Hematopoietic multipotent progenitor cell treated with erythropoietin and hydrocortisone succinate and interleukin-3 and kit ligand, for 15 days (in vitro differentiated cells): ENCODE data around the gene MYB.

Experiments used
- DNase-seq: peaks from one replicate; pipeline ENCODE4 v3.0.0-alpha.2; 2015; ENCODE audit warnings: low spot score

The MYB gene

DNA sequence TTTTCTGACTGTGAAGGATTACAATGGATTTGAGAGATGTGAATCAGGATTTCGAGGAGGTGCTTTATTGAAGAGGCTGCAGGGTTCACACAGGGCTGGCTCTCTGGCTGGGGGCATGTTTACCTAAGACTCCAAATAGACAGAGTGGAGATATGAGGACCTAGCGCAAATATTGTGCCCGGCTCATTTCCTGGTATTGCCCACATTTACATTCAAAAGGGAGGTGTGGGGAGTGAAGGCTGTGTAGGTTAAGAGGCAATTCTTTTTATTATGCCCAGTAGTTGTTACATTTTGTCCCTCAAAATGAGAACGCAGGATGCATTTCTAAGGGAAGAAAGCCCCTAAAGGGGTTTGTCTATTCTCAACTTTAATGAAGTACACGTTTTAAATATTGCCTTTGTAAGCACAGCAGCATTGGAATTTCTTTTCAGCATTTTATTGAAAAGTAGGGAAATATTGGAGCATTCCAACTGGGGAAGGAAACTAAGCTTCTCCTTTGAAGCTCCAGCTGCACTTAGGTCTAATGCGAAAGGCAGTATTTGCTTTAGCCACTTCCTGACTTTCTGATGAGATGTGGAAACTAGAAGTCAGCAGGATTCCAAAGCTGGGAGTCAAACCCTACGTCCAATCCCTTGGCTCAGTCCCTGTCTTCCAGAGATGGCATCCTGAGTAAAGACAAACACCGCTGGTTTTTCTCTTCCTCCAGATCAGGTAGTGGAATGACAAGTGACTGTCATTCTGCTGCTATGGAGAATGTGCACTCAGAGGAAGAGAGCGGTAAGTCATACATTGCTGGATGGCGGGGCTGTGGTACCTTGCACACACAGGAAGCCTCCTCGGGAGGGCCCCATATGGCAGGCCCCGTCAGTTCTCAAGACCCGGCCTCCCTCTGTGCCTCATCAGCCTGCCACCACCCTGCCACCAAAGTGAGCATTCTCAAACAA lies 70.7 kb downstream of the MYB start:
- no peak for DNase-seq

DNA sequence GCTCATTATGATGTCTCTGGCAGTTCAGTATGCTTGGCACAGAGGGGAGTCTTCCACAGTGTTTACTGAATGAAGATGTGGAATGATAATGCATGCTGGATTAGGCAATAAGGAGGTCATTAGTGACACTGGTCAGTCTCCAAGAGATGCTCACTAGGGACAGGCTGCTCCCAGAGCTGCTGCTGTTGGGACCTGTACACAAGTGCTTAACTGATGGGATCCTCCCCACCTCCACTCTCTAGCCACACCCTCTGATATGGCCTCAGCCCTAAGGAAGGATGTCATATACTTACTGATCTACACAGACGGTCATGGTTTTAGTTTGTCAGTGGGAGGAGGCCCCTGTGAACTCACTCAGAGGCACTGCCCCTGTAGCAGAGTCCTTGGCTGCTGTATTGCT lies 73.4 kb downstream of the MYB start:
- no peak for DNase-seq

GRCh38 chr6:135256866-135257265 lies 75.8 kb downstream of the MYB start:
- no peak for DNase-seq

GRCh38 chr6:135257631-135258405 lies 76.7 kb downstream of the MYB start:
- no peak for DNase-seq

DNA sequence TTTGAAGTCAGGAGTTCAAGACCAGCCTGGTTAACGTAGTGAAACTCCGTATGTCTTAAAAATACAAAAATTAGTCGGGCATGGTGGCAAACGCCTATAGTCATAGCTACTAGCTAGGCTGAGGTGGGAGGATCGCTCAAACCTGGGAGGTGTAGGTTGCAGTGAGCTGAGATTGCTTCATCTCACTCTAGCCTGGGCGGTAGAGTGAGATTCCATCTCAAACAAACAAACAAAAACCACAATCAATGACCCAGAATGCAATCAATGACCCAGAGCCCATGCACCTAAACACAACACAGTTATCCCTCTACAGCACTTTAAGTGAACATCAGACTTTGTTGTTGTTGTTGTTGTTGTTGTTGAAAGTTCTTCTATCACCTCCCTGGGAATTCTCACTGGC lies 77.9 kb downstream of the MYB start:
- no peak for DNase-seq

GRCh38 chr6:135260612-135261011 lies 79.5 kb downstream of the MYB start:
- no peak for DNase-seq

GRCh38 chr6:135261872-135262725 lies 81.0 kb downstream of the MYB start:
- no peak for DNase-seq

DNA sequence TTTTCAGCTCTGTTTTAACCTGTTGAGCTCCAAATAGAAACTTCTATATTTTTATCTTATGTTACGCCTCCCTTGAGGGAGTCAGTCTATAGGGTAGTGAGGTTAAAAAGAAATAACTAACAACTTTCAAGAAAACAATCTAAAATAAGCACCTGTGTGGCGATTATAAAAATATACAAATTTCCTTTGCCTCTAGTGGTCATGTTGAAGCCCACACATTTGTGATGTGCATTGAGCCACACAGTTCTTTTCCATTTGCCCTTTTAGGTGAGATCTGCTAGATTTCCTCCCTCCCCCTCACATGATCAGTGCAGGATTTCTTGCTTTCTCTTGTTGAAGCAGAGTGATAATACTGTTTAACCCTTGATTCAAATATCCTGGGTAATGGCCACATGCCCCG lies 84.2 kb downstream of the MYB start:
- no peak for DNase-seq

DNA sequence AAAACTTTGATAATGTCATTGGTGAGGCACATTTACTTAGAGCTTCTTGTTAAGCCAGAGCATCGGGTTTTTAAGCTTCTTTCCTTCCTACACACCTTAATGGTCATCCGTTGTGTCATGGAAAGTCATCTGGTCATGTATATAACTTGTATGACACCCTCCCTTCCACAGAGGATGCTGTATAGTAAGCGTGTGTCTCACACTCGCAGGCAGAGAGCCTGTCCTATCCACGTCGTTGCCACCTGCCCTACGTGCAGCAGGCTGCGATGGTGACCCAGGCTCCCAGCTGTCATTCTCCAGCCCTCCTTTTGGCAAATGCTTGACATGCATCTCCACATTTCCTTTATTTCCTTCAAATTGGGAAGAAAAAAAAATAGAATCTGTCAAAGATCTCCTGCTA lies 85.6 kb downstream of the MYB start:
- DNase-seq = no peak

DNA sequence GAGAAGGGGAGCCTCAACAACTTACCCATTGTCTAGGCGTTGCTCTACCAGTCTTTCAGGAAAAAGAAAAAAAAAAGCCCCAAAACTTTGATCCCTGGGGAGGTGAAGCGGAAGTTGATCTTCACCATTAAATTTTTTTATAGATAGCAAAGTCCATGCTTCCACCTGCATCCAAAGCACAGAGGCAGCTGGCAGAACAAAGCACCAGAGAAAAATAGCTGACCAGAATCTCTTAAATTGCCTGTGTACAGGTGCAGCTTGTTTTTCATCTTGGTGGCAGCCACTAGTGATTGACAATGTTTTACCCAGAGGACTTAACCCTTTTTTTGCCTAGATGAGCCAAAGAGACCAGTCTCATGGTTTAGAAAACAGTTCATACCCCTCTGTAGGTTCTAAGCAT lies 86.0 kb downstream of the MYB start:
- no peak for DNase-seq

DNA sequence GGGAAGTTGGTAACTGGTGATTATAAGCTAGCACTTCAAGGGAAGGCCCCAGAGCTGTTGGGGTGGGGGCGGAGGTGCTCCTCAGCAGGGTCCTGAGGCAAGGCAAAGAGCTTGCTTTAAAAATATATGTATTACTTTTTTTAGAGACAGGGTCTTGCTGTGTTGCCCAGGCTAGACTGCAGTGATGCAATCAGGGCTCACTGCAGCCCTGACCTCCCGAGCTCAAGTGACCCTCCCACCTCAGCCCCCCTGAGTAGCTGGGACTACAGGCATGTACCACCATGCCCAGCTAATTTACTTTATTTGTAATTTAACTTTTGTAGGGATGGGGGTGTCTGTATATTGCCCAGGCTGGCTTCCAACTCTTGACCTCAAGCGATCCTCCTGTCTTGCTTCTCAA lies 87.2 kb downstream of the MYB start:
- DNase-seq = no peak

DNA sequence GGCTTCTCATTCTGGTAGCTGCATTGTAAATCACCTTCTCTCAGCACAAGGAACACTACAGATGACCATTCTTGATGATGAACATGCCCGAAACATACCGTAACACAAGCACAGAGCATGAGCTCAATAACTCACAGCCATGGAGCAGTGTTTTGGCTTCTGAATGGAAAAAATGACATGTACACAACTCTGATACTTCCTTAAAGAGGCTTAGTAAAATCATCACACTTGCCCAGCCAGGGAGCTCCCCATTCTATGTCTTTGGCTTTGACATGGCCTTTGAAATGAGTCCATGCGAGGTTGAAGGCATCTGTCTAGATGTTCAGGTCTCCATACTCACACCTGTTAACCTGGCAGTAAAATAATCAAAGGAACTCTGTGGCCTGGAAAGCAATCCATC lies 87.6 kb downstream of the MYB start:
- no peak for DNase-seq
